BE2C (cell line): Measurements from ENCODE around the gene MIPOL1.
"Not testable (repeated sequence)": the region's sequence is repeated elsewhere in the genome, so short reads cannot be mapped to it uniquely, and the experiment has no call there.

ENCODE experiments used
- DNase-seq: peaks from one replicate; pipeline ENCODE4 v3.0.0-alpha.2; 2020
- H3K27me3 ChIP-seq: fragments of 250-450 bp; sonication (Bioruptor Pico); 2 replicates; pipeline ENCODE4 v1.5.1; 2020; ENCODE audit warnings: mild to moderate bottlenecking
- H3K36me3 ChIP-seq: fragments of 250-450 bp; sonication (Bioruptor Pico); 2 replicates; pipeline ENCODE4 v1.5.1; 2020; ENCODE audit warnings: mild to moderate bottlenecking
- H3K4me1 ChIP-seq: fragments of 250-450 bp; sonication (Bioruptor Pico); 2 replicates; pipeline ENCODE4 v1.5.1; 2020
- H3K4me3 ChIP-seq: 2 replicates; pipeline ENCODE4 v1.5.1; 2011; ENCODE audit warnings: low read depth, low read length
- H3K9me3 ChIP-seq: fragments of 250-450 bp; sonication (Bioruptor Pico); 2 replicates; pipeline ENCODE4 v1.5.1; 2020
- CTCF ChIP-seq: IDR thresholded peaks from 2 replicates; pipeline ENCODE4 v1.5.1; 2012; ENCODE audit warnings: mild to moderate bottlenecking, low read depth, low read length

Gene MIPOL1

GRCh38 chr14:37551119-37551518, 353.4 kb downstream of the MIPOL1 start:
- Histone ChIP-seq H3K4me3 (no peak overlapping the region), H3K4me1 (no peaks in the 10 kb centered on the region)
- no peak for TF ChIP-seq CTCF

GRCh38 chr14:37553935-37554550, 356.3 kb downstream of the MIPOL1 start:
- H3K27me3 ChIP-seq = no peaks in the 10 kb centered on the region
- no peaks in the 10 kb centered on the region for H3K36me3 ChIP-seq
- no peaks in the 10 kb centered on the region for H3K4me1 ChIP-seq
- H3K9me3 ChIP-seq = no peaks in the 10 kb centered on the region
- no peak overlapping the region for H3K4me3 ChIP-seq
- no peak for TF ChIP-seq CTCF
- no peak for DNase-seq

More at GRCh38 chr14:37551119-37551518, 353.4 kb downstream of the MIPOL1 start:
- H3K9me3 ChIP-seq = no peaks in the 10 kb centered on the region
- no peak for DNase-seq
- no peaks in the 10 kb centered on the region for H3K27me3 ChIP-seq
- H3K36me3 ChIP-seq = no peaks in the 10 kb centered on the region

GRCh38 chr14:37555596-37555995, 357.9 kb downstream of the MIPOL1 start:
- not testable (repeated sequence) for H3K4me1 ChIP-seq, H3K36me3 ChIP-seq, H3K4me3 ChIP-seq, H3K9me3 ChIP-seq, H3K27me3 ChIP-seq, DNase-seq

GRCh38 chr14:37558740-37559139, 361.0 kb downstream of the MIPOL1 start:
- no peaks in the 10 kb centered on the region for H3K9me3 ChIP-seq
- TF ChIP-seq CTCF = no peak
- H3K27me3 ChIP-seq = no peaks in the 10 kb centered on the region
- no peak for DNase-seq
- H3K36me3 ChIP-seq = no peaks in the 10 kb centered on the region
- no peak overlapping the region for H3K4me3 ChIP-seq
- no peaks in the 10 kb centered on the region for H3K4me1 ChIP-seq

GRCh38 chr14:37559386-37559785, 361.6 kb downstream of the MIPOL1 start:
- H3K4me3 ChIP-seq = no peak overlapping the region
- no peaks in the 10 kb centered on the region for H3K36me3 ChIP-seq
- TF ChIP-seq CTCF = no peak
- no peaks in the 10 kb centered on the region for H3K4me1 ChIP-seq
- no peaks in the 10 kb centered on the region for H3K9me3 ChIP-seq
- DNase-seq = no peak
- no peaks in the 10 kb centered on the region for H3K27me3 ChIP-seq

- no peaks in the 10 kb centered on the region for H3K4me1 ChIP-seq
- no peak for DNase-seq
- no peaks in the 10 kb centered on the region for H3K9me3 ChIP-seq
- H3K27me3 ChIP-seq = no peaks in the 10 kb centered on the region
- no peak overlapping the region for H3K4me3 ChIP-seq
- TF ChIP-seq CTCF = no peak
- no peaks in the 10 kb centered on the region for H3K36me3 ChIP-seq
Observed at GRCh38 chr14:37563189-37563588, 365.5 kb downstream of the MIPOL1 start.

- Histone ChIP-seq H3K4me3 (no peak overlapping the region), H3K27me3 (no peaks in the 10 kb centered on the region), H3K9me3 (no peaks in the 10 kb centered on the region), H3K4me1 (no peaks in the 10 kb centered on the region), H3K36me3 (no peaks in the 10 kb centered on the region)
- no peak for DNase-seq
- TF ChIP-seq CTCF = no peak
Observed at GRCh38 chr14:37565550-37565949, 367.8 kb downstream of the MIPOL1 start.
